ENCODE data around the gene PSMA4. TPM values are rescaled to one million over a fixed set of nuclear protein-coding genes. Genes with fewer than 3 reads are reported as not detected.
"Not testable (repeated sequence)": the region's sequence is repeated elsewhere in the genome, so short reads cannot be mapped to it uniquely, and the experiment has no call there.

The PSMA4 gene
- total RNA-seq, 2 donors from 2014 or later: 120 to 144 TPM

GRCh38 chr15:78541744-78542034, 1.4 kb downstream of the PSMA4 start:
- DNase-seq (ENCODE audit: low spot score): no peak
- intact Hi-C loops (cut with DNase I): no loop called here

- no peak for DNase-seq (ENCODE audit: low spot score)
- intact Hi-C loops (cut with DNase I): no loop called here
Observed at GRCh38 chr15:78542647-78543046, 2.4 kb downstream of the PSMA4 start.

DNA sequence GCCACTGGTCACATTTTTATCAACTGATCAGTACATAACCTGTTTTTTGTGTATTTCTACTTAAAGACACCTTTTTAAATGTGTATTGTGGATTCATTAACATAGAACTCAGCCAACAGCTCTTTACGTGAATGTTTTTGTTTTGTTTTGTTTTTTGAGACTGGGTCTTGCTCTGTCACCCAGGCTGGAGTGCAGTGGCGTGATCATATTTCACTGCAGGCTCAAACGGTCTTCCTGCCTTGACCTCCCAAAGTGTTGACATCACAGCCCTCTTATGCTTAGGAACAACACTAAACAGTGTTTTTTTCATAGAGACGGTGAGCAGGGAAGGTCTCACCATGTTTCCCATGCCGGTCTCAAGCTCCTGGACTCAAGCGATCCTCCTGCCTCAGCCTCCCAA, 9.9 kb downstream of the PSMA4 start:
- intact Hi-C loops (cut with DNase I): no loop called here
- no peak for DNase-seq (ENCODE audit: low spot score)

DNA sequence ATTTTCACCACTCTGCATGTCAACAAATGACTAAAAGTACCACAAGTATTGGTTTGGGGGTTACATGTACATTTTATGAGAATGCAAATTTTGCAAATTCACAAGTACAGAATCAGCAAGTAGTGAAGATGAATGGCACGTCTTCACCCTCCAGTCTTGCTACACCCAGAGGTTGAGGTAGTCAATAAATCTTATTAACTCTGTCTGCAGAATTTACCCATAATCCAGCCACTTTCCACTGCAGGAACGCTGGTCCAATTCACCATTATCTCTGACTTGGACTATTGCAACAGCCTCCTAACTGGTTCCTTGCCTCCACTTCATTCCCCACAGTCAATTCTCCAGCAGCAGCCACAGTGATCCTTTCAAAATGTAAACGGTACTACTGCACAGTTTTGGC, 10.6 kb downstream of the PSMA4 start:
- DNase-seq (ENCODE audit: low spot score): no peak
- intact Hi-C loops (cut with DNase I): no loop called here

DNA sequence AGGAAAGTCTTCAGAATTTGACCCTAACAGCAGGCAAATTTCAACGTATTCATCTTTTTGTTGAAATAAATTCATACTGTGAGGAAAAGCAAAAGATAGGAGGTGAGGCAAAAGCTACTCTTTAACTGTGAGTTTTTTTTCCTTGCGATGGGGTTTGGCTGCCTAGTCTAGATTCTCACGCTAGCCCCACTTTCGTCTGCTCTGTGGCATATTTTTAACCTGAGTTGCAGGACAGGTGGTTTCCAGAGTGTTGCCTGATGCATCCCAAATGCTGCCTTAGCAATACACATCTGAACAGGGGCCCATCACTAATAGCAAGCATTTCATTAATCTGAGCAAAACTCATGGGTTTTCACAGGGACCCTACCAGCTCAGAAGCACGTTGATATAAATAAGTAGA, 11.7 kb downstream of the PSMA4 start:
- DNase-seq (ENCODE audit: low spot score): no peak
- intact Hi-C loops (cut with DNase I): no loop called here

GRCh38 chr15:78552597-78552996, 12.4 kb downstream of the PSMA4 start:
- no peak for DNase-seq (ENCODE audit: low spot score)
- intact Hi-C loops (cut with DNase I): no loop called here

GRCh38 chr15:78560201-78560600, 20.0 kb downstream of the PSMA4 start:
- intact Hi-C loops (cut with DNase I); DNase-seq (ENCODE audit: low spot score): not testable (repeated sequence)

DNA sequence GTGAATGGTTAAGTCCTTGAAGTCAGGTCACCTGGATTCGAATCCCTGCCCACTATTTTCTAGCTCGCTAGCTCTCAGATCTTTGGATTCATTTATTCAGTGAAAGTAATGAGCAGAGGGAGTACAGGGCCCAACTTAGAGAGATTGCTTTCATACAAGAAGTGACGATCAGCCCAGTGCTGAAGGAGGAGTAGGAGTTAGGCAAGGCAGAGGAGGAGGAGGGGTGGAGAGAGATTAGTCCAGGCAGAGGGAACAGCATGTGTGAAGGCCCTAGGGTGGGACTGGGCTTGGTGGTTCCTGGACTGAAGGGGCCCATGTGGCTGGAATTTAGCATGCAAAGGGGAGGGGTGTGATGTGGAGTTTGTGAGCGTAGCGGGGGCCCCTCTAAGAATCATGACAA, 21.2 kb downstream of the PSMA4 start:
- no peak for DNase-seq (ENCODE audit: low spot score)
- intact Hi-C loops (cut with DNase I): no loop called here

GRCh38 chr15:78563092-78563491, 22.8 kb downstream of the PSMA4 start:
- intact Hi-C loops (cut with DNase I): no loop called here
- no peak for DNase-seq (ENCODE audit: low spot score)

DNA sequence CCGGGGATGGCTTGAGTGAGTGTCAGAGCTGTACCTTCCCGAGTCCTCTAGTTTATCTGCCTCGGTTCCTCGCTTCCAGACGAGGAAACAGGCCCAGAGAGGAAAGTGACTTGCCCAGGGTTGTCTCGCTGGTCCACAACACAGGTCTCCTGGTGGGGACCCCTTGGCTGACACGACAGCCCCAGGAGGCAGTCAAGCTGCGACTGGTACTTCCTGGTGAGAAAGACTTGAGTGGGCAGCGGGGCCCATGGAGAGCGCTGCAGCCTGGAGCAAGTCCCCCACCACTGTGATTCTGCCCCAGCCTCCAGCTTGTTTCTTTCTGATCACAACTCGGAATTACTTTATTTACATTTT, 24.5 kb downstream of the PSMA4 start:
- DNase-seq (ENCODE audit: low spot score): no peak
- intact Hi-C loops (cut with DNase I): no loop called here

- intact Hi-C loops (cut with DNase I): no loop called here
- peak; percentile 91 for DNase-seq (ENCODE audit: low spot score)
Observed at GRCh38 chr15:78565097-78565950, 25.1 kb downstream of the PSMA4 start, which contains the start of gene CHRNA5. TSS of gene CHRNA5 (plus strand) at chr15:78565520. CDS start at chr15:78565720, 200 bp downstream.

DNA sequence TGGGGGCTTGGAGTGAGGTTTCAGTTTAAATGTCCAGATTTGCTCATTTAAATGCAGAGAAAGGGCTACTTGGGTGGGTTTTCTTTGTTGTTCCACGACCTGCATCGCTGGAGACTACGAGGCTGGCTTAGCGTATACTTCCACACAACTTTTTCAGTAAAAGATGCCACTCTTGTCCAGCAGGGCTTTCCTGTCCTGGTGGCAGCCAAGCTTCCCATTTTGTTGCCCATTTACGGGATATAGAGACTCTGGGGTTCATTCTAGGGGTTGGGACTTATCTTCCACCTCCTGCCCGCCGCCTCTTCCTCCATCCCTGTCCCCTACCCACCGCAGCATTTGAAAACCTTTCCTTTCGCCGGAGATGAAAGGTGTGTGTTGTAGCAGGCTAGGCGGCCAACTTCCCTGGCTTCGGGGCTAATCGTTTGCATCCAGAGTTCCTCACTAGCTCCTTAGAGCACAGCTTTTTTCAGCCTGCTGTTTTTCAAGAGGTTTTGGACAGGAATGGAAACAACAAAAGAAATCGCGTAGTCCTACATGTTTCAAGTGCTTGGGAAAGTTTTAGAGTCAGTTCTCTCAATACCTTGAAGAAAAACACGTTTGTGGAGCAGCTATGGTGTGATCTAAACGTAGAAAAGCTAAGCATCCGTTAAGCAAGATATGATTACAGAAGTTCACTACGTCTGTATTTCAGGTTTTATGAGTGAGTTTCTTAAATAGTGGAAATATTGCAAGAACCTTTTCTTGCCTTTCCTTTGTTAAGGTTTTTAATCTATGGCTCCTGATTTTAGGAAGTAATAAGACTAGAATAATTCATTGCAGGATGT, 25.9 kb downstream of the PSMA4 start:
- intact Hi-C loops (cut with DNase I): no loop called here

GRCh38 chr15:78567531-78567930, 27.3 kb downstream of the PSMA4 start:
- intact Hi-C loops (cut with DNase I): no loop called here
- DNase-seq (ENCODE audit: low spot score): no peak

More for the DNA sequence above, 25.9 kb downstream of the PSMA4 start:
- no peak for DNase-seq (ENCODE audit: low spot score)

DNA sequence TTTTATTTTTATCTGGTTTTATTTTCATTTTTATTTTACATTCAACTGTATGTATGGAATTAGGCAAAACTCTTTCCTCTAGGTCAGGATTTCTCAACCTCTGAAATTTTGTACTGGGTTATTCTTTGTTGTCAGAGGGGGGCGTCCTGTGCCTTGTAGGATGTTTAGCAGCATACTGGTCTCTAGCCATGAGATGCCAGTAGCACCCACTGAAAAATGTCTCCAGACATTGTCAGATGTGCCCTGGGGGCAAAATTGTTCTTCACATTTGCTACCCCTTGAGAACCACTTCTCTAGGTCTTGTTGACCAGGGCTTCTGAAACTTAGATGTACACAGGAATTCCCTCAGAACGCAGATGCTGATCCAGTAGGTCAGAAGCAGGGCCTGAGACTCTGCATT, 30.5 kb downstream of the PSMA4 start:
- intact Hi-C loops (cut with DNase I): no loop called here
- DNase-seq (ENCODE audit: low spot score): no peak

GRCh38 chr15:78571382-78571781, 31.1 kb downstream of the PSMA4 start:
- intact Hi-C loops (cut with DNase I): no loop called here
- no peak for DNase-seq (ENCODE audit: low spot score)

DNA sequence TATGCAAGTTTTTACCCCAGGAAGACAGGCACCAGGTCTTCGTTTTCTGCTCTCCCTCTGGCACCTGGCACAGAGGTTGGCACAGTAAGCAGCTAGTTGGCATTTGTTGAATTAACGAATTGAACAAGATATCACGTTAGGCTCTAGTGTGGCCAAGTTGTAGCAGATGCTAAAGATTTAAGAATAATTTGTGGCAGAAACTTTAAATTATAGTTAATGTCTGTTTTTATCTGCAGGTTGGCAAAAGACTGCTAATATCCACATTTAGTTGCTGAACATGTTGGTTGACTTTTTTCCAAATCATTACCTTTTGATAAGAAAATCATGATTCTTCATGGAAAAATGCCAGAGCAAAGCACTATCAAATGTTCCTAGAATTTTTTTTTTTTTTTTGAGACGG, 33.2 kb downstream of the PSMA4 start:
- intact Hi-C loops (cut with DNase I): no loop called here
- DNase-seq (ENCODE audit: low spot score): no peak

- intact Hi-C loops (cut with DNase I): no loop called here
Observed at GRCh38 chr15:78574944-78575343, 34.7 kb downstream of the PSMA4 start.

DNA sequence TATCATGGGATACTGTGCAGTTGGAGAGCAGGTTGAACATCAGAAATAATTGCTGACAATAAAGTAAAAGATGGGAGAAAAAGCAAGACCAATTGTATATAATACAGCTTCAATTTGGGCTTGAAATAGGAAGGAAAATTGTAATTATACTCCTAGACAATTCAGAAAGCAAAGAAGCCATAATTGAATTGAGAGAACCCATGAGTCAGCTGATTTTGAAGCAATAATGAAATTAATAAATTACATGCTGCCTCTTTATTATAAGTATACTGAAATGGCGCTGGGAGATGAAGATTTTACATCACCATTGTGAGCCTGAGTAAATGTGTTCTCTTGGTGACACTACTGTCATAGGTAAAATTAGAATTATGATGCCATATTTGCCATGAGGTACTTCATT, 57.3 kb downstream of the PSMA4 start:
- DNase-seq (ENCODE audit: low spot score): no peak
- intact Hi-C loops (cut with DNase I): no loop called here

More at GRCh38 chr15:78574944-78575343, 34.7 kb downstream of the PSMA4 start:
- no peak for DNase-seq (ENCODE audit: low spot score)

- DNase-seq (ENCODE audit: low spot score): no peak
Observed at GRCh38 chr15:78598348-78598747, 58.1 kb downstream of the PSMA4 start.

GRCh38 chr15:78599189-78599588, 58.9 kb downstream of the PSMA4 start:
- intact Hi-C loops (cut with DNase I): no loop called here
- no peak for DNase-seq (ENCODE audit: low spot score)

More at GRCh38 chr15:78598348-78598747, 58.1 kb downstream of the PSMA4 start:
- intact Hi-C loops (cut with DNase I): no loop called here

All from posterior vena cava (tissue), 2 donors.